OCI-LY7 (cell line): ENCODE results near the gene SPRYD3. TPM values are rescaled to one million over a fixed set of nuclear protein-coding genes. Genes with fewer than 3 reads are reported as not detected.
A peak's percentile ranks its signal among the peaks of the same experiment; 100 is the strongest.

ENCODE experiments used
- Bru-seq: library from RNA; stranded (reverse); fragments of 400-500 nt; gene quantifications from one replicate; lab custom pipeline; 2021; lab: Mats Ljungman, UMichigan
- BruChase-seq, 2 experiments: library from RNA; stranded (reverse); fragments of 400-500 nt; gene quantifications; one replicate each; lab custom pipeline; 2021; lab: Mats Ljungman, UMichigan
- BruUV-seq: library from RNA; stranded (reverse); fragments of 400-500 nt; replicated peaks from 2 replicates; lab custom pipeline; 2021; lab: Mats Ljungman, UMichigan
- CTCF ChIA-PET: fragments of 300-600 bp; sonication (Branson Sonifier 250); formaldehyde crosslinking; loops from one replicate; lab custom pipeline; 2022; ENCODE audit warnings: antibody characterized with exemption; ENCODE audit not compliant: unreplicated experiment; lab: Charles Lee
- POLR2A ChIA-PET: fragments of 300-600 bp; sonication (Branson Sonifier 250); formaldehyde crosslinking; loops from one replicate; lab custom pipeline; 2022; ENCODE audit warnings: antibody characterized with exemption; lab: Charles Lee
- DNase-seq: peaks from one replicate; pipeline ENCODE4 v3.0.0-alpha.2; 2015; ENCODE audit warnings: low spot score
- H2AFZ ChIP-seq: fragments of 200-600 bp; sonication (generic), shearing (Covaris generic); 2 replicates; pipeline ENCODE4 v1.6.1; 2014; ENCODE audit warnings: mild to moderate bottlenecking, antibody characterized with exemption, low read length, moderate library complexity
- H3K27ac ChIP-seq: fragments of 200-600 bp; sonication (generic); 2 replicates; pipeline ENCODE4 v1.5.1; 2014; ENCODE audit warnings: mixed run types, low read depth, mild to moderate bottlenecking, moderate library complexity, low read length, inconsistent platforms; ENCODE audit not compliant: poor library complexity, severe bottlenecking
- H3K36me3 ChIP-seq: fragments of 200-600 bp; sonication (generic); 2 replicates; pipeline ENCODE4 v1.6.1; 2014; ENCODE audit warnings: mild to moderate bottlenecking, antibody characterized with exemption, low read length, moderate library complexity, mixed read lengths; ENCODE audit not compliant: insufficient read depth
- H3K4me1 ChIP-seq: fragments of 200-600 bp; sonication (generic); 2 replicates; pipeline ENCODE4 v1.5.1; 2014; ENCODE audit warnings: mild to moderate bottlenecking, low read length; ENCODE audit not compliant: insufficient read depth, poor library complexity, severe bottlenecking
- H3K4me2 ChIP-seq: fragments of 200-600 bp; sonication (generic); 2 replicates; pipeline ENCODE4 v1.6.1; 2014; ENCODE audit warnings: mild to moderate bottlenecking, low read length
- H3K4me3 ChIP-seq: fragments of 200-600 bp; sonication (generic); 2 replicates; pipeline ENCODE4 v1.5.1; 2014; ENCODE audit warnings: mild to moderate bottlenecking, low read depth, low read length; ENCODE audit not compliant: poor library complexity, severe bottlenecking
- H3K79me2 ChIP-seq: fragments of 200-600 bp; sonication (generic); 2 replicates; pipeline ENCODE4 v1.6.1; 2016; ENCODE audit warnings: low read depth, mild to moderate bottlenecking, low read length, moderate library complexity, mixed read lengths; ENCODE audit not compliant: insufficient read depth
- H3K9me2 ChIP-seq: fragments of 200-600 bp; sonication (generic); 2 replicates; pipeline ENCODE4 v1.6.1; 2016; ENCODE audit warnings: mild to moderate bottlenecking, low read length, mixed read lengths; ENCODE audit not compliant: insufficient read depth
- H3K9me3 ChIP-seq: fragments of 200-600 bp; sonication (generic); 2 replicates; pipeline ENCODE4 v1.6.1; 2014; ENCODE audit warnings: mild to moderate bottlenecking, mixed run types, low read length, mixed read lengths
- H4K20me1 ChIP-seq: fragments of 200-600 bp; sonication (generic); 2 replicates; pipeline ENCODE4 v1.6.1; 2014; ENCODE audit warnings: mild to moderate bottlenecking, antibody characterized with exemption, low read length, moderate library complexity, mixed read lengths; ENCODE audit not compliant: insufficient read depth
- EZH2phosphoT487 ChIP-seq: fragments of 200-600 bp; sonication (generic); IDR thresholded peaks from 2 replicates; pipeline ENCODE4 v1.6.1; 2018; ENCODE audit warnings: low read depth, borderline replicate concordance, mild to moderate bottlenecking, mixed run types, antibody characterized with exemption, low read length, moderate library complexity, mixed read lengths
- intact Hi-C: fragments of 100-400 bp; cut with micrococcal nuclease; formaldehyde crosslinking; loops from one replicate; pipeline ENCODE4 v1.10.0; 2022; ENCODE audit not compliant: unreplicated experiment
- long read RNA-seq: library from polyadenylated mRNA; stranded (forward); transcript quantifications from one replicate; pipeline ENCODE4 v2.0.0, GENCODE V29; 2022
- total RNA-seq, 2 experiments: library from RNA; depleted of rRNA in 1 of 2; stranded (reverse); fragments of >200 nt in 1 of 2; shearing (Covaris generic) in 1 of 2; gene quantifications; 2 replicates each; pipeline ENCODE4 v1.2.3, GENCODE V29; 2014 to 2022
- TF ChIP-seq, protein P1 (sequence below): fragments of 200-600 bp; sonication (generic); conservative IDR thresholded peaks from 2 replicates; pipeline ENCODE4 v1.5.1; 2014; ENCODE audit warnings: mild to moderate bottlenecking, antibody characterized with exemption, low read length, moderate library complexity, mixed read lengths

SPRYD3 gene, protein sequence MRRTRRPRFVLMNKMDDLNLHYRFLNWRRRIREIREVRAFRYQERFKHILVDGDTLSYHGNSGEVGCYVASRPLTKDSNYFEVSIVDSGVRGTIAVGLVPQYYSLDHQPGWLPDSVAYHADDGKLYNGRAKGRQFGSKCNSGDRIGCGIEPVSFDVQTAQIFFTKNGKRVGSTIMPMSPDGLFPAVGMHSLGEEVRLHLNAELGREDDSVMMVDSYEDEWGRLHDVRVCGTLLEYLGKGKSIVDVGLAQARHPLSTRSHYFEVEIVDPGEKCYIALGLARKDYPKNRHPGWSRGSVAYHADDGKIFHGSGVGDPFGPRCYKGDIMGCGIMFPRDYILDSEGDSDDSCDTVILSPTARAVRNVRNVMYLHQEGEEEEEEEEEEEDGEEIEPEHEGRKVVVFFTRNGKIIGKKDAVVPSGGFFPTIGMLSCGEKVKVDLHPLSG
- 7.3 and 10.9 TPM in 2 replicates for total RNA-seq (2014; rRNA removed; shearing (Covaris generic))
- 17.2 and 20.5 TPM in 2 replicates for total RNA-seq (2022)
- percentile 59 among the genes with signal in this experiment for Bru-seq, nascent RNA
- BruChase-seq, experiment 1, labeled RNA remaining after a 6-hour chase, result percentile 63 among the genes with signal in this experiment
- BruChase-seq, experiment 2, labeled RNA remaining after a 2-hour chase, result percentile 67 among the genes with signal in this experiment
- long read RNA-seq, transcript SPRYD3-201 (11 exons, 2,932 nt), result major isoform, 40 of 52 reads
- long read RNA-seq, partial matches to known transcripts, result 1 of 52 reads
- long read RNA-seq, other reads (novel, unspliced or antisense), result 11 of 52 reads

DNA sequence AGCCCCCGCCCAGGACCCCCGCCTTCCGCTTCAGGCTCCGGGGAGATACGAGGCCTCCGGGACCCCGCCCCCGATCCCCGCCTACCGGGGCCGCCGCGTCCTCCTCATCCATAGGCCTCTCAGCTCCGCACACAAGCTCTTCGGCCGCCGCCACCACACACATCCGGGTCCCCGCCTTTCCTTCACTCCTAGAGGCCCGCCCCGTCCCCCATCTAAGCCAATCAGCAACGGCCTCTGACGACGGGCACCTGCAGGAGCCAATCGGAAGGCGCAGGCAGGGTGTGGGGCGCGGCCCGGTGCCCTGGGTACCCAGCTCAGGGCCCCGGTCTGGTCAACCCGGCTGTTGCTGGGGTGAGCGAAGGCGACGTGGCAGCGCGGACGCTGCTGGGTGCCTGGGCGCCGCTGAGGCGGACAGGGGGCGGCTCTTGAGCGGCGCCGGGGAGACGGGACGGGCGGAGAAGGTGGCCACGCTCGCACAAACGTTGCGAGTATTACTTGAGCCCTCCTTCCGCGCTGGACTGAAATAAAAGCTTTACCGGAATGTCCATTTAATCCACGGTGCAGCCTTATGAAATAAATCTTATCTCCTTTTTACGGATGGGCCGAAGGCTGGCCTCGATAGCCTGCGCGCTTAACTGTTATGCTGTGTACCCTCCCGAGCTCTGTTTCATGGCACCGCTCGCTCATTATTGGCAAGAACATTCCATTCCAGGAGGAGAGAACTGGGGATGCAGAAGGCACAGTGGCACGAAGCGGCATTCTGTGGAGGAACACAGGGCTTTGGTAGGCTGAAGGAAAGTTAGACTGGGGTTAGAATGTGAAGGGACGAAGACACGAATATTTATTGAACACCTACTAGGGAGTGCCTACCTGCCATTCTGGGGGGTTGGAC lies at the start of gene SPRYD3:
Gene SPRYD3, minus strand, starts transcription at position 165 of the 892 bp plus-strand sequence. Its CDS starts 57 bp downstream, at position 108.
- peak within 1 kb of the TSS; percentile 78 for H3K4me3 ChIP-seq
- H2AFZ ChIP-seq, result peak within 1 kb of the TSS; percentile 98
- peak; percentile 96 for DNase-seq
- CTCF ChIA-PET, result interaction anchor here (1.1 to 1.8 kb wide), 4 partner anchors 14 to 32 kb away, joined by 4 to 7 read pairs (median 6); partner anchors contain the start of gene SOAT2
- TF ChIP-seq, protein P1, sequence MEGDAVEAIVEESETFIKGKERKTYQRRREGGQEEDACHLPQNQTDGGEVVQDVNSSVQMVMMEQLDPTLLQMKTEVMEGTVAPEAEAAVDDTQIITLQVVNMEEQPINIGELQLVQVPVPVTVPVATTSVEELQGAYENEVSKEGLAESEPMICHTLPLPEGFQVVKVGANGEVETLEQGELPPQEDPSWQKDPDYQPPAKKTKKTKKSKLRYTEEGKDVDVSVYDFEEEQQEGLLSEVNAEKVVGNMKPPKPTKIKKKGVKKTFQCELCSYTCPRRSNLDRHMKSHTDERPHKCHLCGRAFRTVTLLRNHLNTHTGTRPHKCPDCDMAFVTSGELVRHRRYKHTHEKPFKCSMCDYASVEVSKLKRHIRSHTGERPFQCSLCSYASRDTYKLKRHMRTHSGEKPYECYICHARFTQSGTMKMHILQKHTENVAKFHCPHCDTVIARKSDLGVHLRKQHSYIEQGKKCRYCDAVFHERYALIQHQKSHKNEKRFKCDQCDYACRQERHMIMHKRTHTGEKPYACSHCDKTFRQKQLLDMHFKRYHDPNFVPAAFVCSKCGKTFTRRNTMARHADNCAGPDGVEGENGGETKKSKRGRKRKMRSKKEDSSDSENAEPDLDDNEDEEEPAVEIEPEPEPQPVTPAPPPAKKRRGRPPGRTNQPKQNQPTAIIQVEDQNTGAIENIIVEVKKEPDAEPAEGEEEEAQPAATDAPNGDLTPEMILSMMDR, result no peak
- TF ChIP-seq EZH2phosphoT487, result no peak
- peaks cover 10% of the 10 kb centered on the region for H3K4me1 ChIP-seq
- no peaks in the 10 kb centered on the region for H3K9me2 ChIP-seq
- BruUV-seq, result TSS peak; percentile 75
- no peaks in the 10 kb centered on the region for H3K9me3 ChIP-seq
- POLR2A ChIA-PET, result interaction anchor here (0.6 to 2.6 kb wide), 15 partner anchors 9 to 545 kb away, joined by 3 to 29 read pairs (median 4); partner anchors contain the start of genes AAAS, IGFBP6, PFDN5 and SOAT2
- H3K27ac ChIP-seq, result peak within 1 kb of the TSS; percentile 34
- intact Hi-C loops, result loop anchor here (1.0 kb wide), 1 partner anchor 25 kb away; no protein-coding TSS in a partner anchor
- H3K4me2 ChIP-seq, result peak within 1 kb of the TSS; percentile 73
- no peaks in the 10 kb centered on the region for H4K20me1 ChIP-seq
- H3K79me2 ChIP-seq, result no peaks in the 10 kb centered on the region; the same call in 1 of the 2 replicates
- peaks cover 21% of the 10 kb centered on the region; the same call in 1 of the 2 replicates for H3K36me3 ChIP-seq

DNA sequence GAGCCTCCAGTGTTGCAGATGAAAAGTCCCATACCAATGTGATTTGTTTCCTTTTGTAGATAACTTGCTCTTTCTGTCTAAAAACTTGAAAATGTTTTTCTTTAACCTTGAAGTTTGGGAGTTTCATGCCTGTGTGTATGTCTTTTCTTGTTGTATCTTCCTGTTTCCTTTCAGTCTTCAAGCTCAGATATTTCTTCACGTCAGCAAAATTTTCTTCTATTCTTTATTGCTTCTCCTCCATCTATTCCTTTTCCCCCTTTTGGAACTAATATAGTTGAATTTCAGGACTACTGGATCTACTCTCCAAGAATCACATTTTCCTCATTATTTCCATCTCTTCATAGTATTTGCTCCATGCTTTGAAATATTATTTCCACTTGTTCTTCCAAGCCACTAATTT lies 48.0 kb upstream of the SPRYD3 start:
- POLR2A ChIA-PET, result no interaction called here

More for the DNA sequence above, 48.0 kb upstream of the SPRYD3 start:
- no peaks in the 10 kb centered on the region for H3K9me3 ChIP-seq
- H2AFZ ChIP-seq, result no peak overlapping the region
- H3K79me2 ChIP-seq, result no peaks in the 10 kb centered on the region
- intact Hi-C loops, result no loop called here
- TF ChIP-seq EZH2phosphoT487, result no peak
- TF ChIP-seq, protein P1, result no peak
- BruUV-seq, result no TSS peak
- no peak for DNase-seq
- no peaks in the 10 kb centered on the region for H3K9me2 ChIP-seq
- no peaks in the 10 kb centered on the region for H3K4me1 ChIP-seq
- CTCF ChIA-PET, result no interaction called here
- no peak overlapping the region for H3K4me3 ChIP-seq
- no peak overlapping the region for H3K4me2 ChIP-seq
- no peak overlapping the region for H3K27ac ChIP-seq
- H3K36me3 ChIP-seq, result no peaks in the 10 kb centered on the region
- no peaks in the 10 kb centered on the region for H4K20me1 ChIP-seq
